Naive thymus-derived CD8-positive, alpha-beta T cell (primary cell): ENCODE data around the gene IKBKG. TPM values are rescaled to one million over a fixed set of nuclear protein-coding genes. Genes with fewer than 3 reads are reported as not detected.
"Not testable (repeated sequence)": the region's sequence is repeated elsewhere in the genome, so short reads cannot be mapped to it uniquely, and the experiment has no call there.

Source experiments
- ATAC-seq, 2 donors: fragments of 150-1000 bp; cut with Tn5 transposase in 1 of 2; sonication (Bioruptor Pico), chemical (Tn5 transposase) in 1 of 2; 1 replicate in 1 of 2; 2 replicates in 1 of 2; pipeline ENCODE4 v1.10.0; 2021; ENCODE audit warnings: mild to moderate bottlenecking in 2 of 2, moderate library complexity in 2 of 2
- POLR2A ChIA-PET: fragments of 350-600 bp; sonication (Branson Sonifier 250); formaldehyde crosslinking; loops from one replicate; lab custom pipeline; 2021; ENCODE audit warnings: antibody characterized with exemption; lab: Charles Lee
- DNase-seq, 10 donors: peaks; one replicate each; pipeline versions ENCODE4 v3.0.0 to v3.0.0-alpha.2; 2020 to 2022
- H3K27ac Mint-ChIP-seq, 10 donors: one replicate each; pipeline ENCODE4 v1.8.0; 2020 to 2022; ENCODE audit warnings: mild to moderate bottlenecking in 10 of 10, mixed read lengths in 10 of 10, moderate library complexity in 4 of 10, inconsistent platforms in 1 of 10
- H3K27me3 Mint-ChIP-seq, 5 donors: one replicate each; pipeline ENCODE4 v1.8.0; 2021 to 2022; ENCODE audit warnings: mixed read lengths in 5 of 5
- H3K36me3 Mint-ChIP-seq, 3 donors: one replicate each; pipeline ENCODE4 v1.8.0; 2020 to 2022; ENCODE audit warnings: mixed read lengths in 3 of 3, mild to moderate bottlenecking in 2 of 3, inconsistent platforms in 1 of 3
- H3K4me1 Mint-ChIP-seq, 4 donors: one replicate each; pipeline ENCODE4 v1.8.0; 2021 to 2022; ENCODE audit warnings: mixed read lengths in 4 of 4
- H3K4me3 Mint-ChIP-seq, 10 donors: one replicate each; pipeline ENCODE4 v1.8.0; 2020 to 2022; ENCODE audit warnings: mild to moderate bottlenecking in 10 of 10, mixed read lengths in 10 of 10, moderate library complexity in 6 of 10, inconsistent platforms in 1 of 10
- H3K9me3 Mint-ChIP-seq, 9 donors: one replicate each; pipeline ENCODE4 v1.8.0; 2020 to 2022; ENCODE audit warnings: mixed read lengths in 9 of 9, mild to moderate bottlenecking in 3 of 9, inconsistent platforms in 1 of 9, moderate library complexity in 1 of 9
- polyA plus RNA-seq, 3 donors: library from polyadenylated mRNA; unstranded; fragments of 300-500 nt; fragmentation: Illumina TruSeq; gene quantifications; one replicate each; pipeline ENCODE4 v1.2.3, GENCODE V29; 2021
- total RNA-seq, 8 experiments: library from RNA in 2 of 8; stranded (reverse) in 2 of 8; gene quantifications; one replicate each; pipeline ENCODE4 v1.2.3 and lab custom pipeline; 2021 to 2026

IKBKG gene
- total and polyA plus RNA-seq, 5 experiments from 2014 or later = 18.4 to 48.2 (median 24.2) TPM

GRCh38 chrX:154542723-154543424 lies 4.5 kb upstream of the IKBKG start:
- Mint-ChIP-seq H3K4me3 (peak overlapping the region; percentile 68 to 86 (median 78)), H3K27me3 (no peaks in the 10 kb centered on the region), H3K4me1 (peaks cover 8 to 48% (median 33%) of the 10 kb centered on the region in 4 donors), H3K9me3 (peaks cover 0 to 2% (median 0%) of the 10 kb centered on the region in 9 donors), H3K36me3 (peaks cover 0 to 15% (median 0%) of the 10 kb centered on the region in 3 donors), H3K27ac (peak overlapping the region; percentile 66 to 92 (median 89))
- peak in 3 of 10 donors; percentile 12 to 26 (median 18) for DNase-seq
- ATAC-seq = no peak
- POLR2A ChIA-PET = interaction anchor here (0.6 to 2.0 kb wide), 16 partner anchors 16 to 819 kb away, joined by 3 to 15 read pairs (median 4); partner anchors contain the start of genes BCAP31, EMD, FAM3A and HCFC1

- POLR2A ChIA-PET = interaction anchor here (1.1 to 1.4 kb wide), 3 partner anchors 9 to 410 kb away, joined by 3 to 4 read pairs (median 4); partner anchors contain the start of gene DKC1
- no peak for ATAC-seq
- no peak for DNase-seq
- no peaks in the 10 kb centered on the region for H3K27me3 Mint-ChIP-seq
- peak overlapping the region in 9 of 10 donors; percentile 15 to 89 (median 67) for H3K27ac Mint-ChIP-seq
- peaks cover 0 to 14% (median 0%) of the 10 kb centered on the region in 3 donors for H3K36me3 Mint-ChIP-seq
- H3K9me3 Mint-ChIP-seq = no peaks in the 10 kb centered on the region
- H3K4me1 Mint-ChIP-seq = peaks cover 21 to 60% (median 48%) of the 10 kb centered on the region in 4 donors
- peak overlapping the region; percentile 65 to 94 (median 74) for H3K4me3 Mint-ChIP-seq
These were observed 1.6 kb upstream of the IKBKG start for GRCh38 chrX:154545673-154546274.

- H3K4me1 Mint-ChIP-seq = peaks cover 21 to 62% (median 52%) of the 10 kb centered on the region in 4 donors
These were observed 821 bp upstream of the IKBKG start, which contains the start of gene G6PD for GRCh38 chrX:154546354-154547244. G6PD (minus strand) TSS chrX:154546846; CDS start chrX:154546155, 691 bp downstream.

DNA sequence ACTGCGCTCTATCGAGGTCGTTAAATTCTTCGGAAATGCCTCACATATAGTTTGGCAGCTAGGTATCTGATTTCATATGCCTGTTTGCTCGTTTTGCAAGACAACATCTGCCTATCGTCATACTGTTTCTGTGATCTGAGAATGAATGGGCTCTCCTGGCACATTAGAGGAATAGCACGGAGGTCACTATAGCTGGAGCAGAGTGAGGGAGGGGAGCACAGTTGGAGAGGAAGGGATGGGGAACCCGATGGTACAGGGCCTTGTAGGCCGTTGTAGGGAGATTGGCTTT lies 552 bp downstream of the IKBKG start:
- Mint-ChIP-seq H3K9me3 (no peaks in the 10 kb centered on the region), H3K4me1 (peaks cover 17 to 54% (median 46%) of the 10 kb centered on the region in 4 donors), H3K27ac (peak overlapping the region; percentile 85 to 98 (median 92)), H3K27me3 (no peaks in the 10 kb centered on the region), H3K36me3 (peaks cover 0 to 22% (median 0%) of the 10 kb centered on the region in 3 donors), H3K4me3 (peak overlapping the region; percentile 82 to 98 (median 92))
- POLR2A ChIA-PET = interaction anchor here (0.8 to 1.5 kb wide), 7 partner anchors 57 to 754 kb away, joined by 3 to 6 read pairs (median 3); partner anchors contain the start of genes IDH3G, RPL10, SLC10A3 and SSR4
- DNase-seq = no peak
- ATAC-seq = no peak

More at GRCh38 chrX:154546354-154547244, 821 bp upstream of the IKBKG start, which contains the start of gene G6PD:
- no peaks in the 10 kb centered on the region for H3K9me3 Mint-ChIP-seq
- DNase-seq (peak in 9 of 10 donors; percentile 68 to 93 (median 85)), ATAC-seq (peak; percentile 64 to 66)
- POLR2A ChIA-PET = interaction anchor here (0.9 to 1.5 kb wide), 9 partner anchors 10 to 575 kb away, joined by 3 to 6 read pairs (median 3); partner anchors contain the start of genes ATP6AP1, DKC1, HCFC1 and RPL10
- peaks cover 0 to 15% (median 0%) of the 10 kb centered on the region in 3 donors for H3K36me3 Mint-ChIP-seq
- H3K27me3 Mint-ChIP-seq = no peaks in the 10 kb centered on the region
- H3K27ac Mint-ChIP-seq = peak within 1 kb of the TSS; percentile 85 to 98 (median 92)
- peak within 1 kb of the TSS; percentile 82 to 98 (median 92) for H3K4me3 Mint-ChIP-seq

DNA sequence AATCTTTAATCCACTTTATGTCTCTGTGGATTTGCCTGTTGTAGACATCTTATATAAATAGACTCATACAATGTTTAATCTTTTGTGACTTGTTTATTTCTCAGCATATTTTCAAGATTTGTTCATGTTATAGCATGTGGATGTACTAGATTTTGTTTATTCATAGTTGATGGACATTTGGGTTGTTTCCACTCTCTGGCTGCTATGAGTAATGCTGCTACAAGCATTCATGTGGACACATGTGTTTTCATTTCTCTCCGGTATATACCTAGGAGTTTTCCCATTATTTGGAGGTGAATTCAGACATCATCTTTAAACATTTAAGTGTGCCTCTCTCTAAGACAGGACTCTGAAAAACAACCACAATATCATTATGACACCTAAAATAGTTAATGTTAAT lies 2.3 kb downstream of the IKBKG start:
- H3K9me3 Mint-ChIP-seq = no peaks in the 10 kb centered on the region
- no peaks in the 10 kb centered on the region for H3K27me3 Mint-ChIP-seq
- DNase-seq = no peak
- peak overlapping the region in 9 of 10 donors; percentile 17 to 76 (median 64) for H3K4me3 Mint-ChIP-seq
- peaks cover 0 to 35% (median 0%) of the 10 kb centered on the region in 3 donors for H3K36me3 Mint-ChIP-seq
- no peak for ATAC-seq
- peak overlapping the region in 8 of 10 donors; percentile 14 to 79 (median 46) for H3K27ac Mint-ChIP-seq
- peaks cover 17 to 50% (median 42%) of the 10 kb centered on the region in 4 donors for H3K4me1 Mint-ChIP-seq
- POLR2A ChIA-PET = no interaction called here

- POLR2A ChIA-PET, DNase-seq, H3K9me3 Mint-ChIP-seq, ATAC-seq, H3K27me3 Mint-ChIP-seq: not testable (repeated sequence)
- Mint-ChIP-seq H3K27ac (peak overlapping the region in 1 of 10 donors; percentile 33), H3K36me3 (peaks cover 0 to 43% (median 0%) of the 10 kb centered on the region in 3 donors), H3K4me1 (peaks cover 15 to 43% (median 37%) of the 10 kb centered on the region in 4 donors), H3K4me3 (peak overlapping the region in 1 of 10 donors; percentile 19)
These were observed 4.8 kb downstream of the IKBKG start for GRCh38 chrX:154552112-154552806.

DNA sequence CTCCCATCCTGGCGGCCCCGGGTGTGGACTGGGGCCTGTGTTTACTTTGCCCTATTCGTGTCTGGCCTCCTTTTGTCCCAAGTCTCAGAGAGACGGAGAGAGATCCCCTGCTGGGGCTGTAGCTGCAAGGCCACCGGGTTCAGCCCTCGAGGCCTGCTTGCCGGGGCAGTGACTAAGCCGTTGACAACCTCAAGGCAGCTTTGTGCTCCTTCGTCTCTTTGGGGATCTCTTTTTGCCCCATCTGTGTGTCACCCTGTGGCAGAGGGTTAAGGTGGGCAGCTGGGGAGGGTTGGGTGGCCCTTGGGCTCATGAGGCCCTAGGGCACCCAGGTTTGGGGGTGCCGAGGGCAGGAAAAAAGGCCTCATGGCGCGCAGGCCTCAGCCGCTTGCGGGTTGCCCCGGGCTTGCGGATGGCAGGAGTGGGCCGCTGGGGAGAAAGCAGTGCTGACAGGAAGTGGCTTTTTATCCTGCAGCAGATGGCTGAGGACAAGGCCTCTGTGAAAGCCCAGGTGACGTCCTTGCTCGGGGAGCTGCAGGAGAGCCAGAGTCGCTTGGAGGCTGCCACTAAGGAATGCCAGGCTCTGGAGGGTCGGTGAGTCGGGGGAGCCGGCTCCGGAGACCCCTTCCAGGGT lies 10.8 kb downstream of the IKBKG start:
- DNase-seq, H3K4me3 Mint-ChIP-seq, H3K9me3 Mint-ChIP-seq, POLR2A ChIA-PET, H3K27me3 Mint-ChIP-seq, H3K27ac Mint-ChIP-seq: not testable (repeated sequence)
- Mint-ChIP-seq H3K4me1 (peaks cover 0 to 11% (median 3%) of the 10 kb centered on the region in 4 donors), H3K36me3 (peaks cover 0 to 19% (median 0%) of the 10 kb centered on the region in 3 donors)
- ATAC-seq = peak; percentile 76 to 83

DNA sequence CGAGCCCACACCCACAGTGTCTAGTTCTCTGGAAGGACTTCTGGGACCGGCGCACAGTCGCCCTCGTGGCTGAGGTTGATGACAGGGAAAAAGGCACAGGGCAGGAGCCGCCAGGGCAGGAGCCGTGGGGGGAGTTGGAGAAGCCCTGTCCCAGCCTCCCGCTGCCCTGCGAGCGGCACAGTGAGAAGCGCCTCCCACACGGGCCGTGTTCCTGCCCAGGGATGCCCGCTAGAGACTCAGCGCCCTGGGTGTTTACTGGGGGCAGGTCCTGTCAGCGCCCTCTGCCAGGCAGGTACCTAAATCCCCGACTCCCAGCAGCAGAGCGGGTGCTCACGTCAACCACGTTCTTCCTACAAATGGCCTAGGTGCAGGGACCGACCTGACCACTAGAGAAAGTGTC lies 11.5 kb downstream of the IKBKG start:
- H3K27ac Mint-ChIP-seq, H3K9me3 Mint-ChIP-seq, H3K27me3 Mint-ChIP-seq, H3K4me3 Mint-ChIP-seq, POLR2A ChIA-PET, H3K4me1 Mint-ChIP-seq, DNase-seq, ATAC-seq: not testable (repeated sequence)
- peaks cover 0 to 15% (median 0%) of the 10 kb centered on the region in 3 donors for H3K36me3 Mint-ChIP-seq

DNA sequence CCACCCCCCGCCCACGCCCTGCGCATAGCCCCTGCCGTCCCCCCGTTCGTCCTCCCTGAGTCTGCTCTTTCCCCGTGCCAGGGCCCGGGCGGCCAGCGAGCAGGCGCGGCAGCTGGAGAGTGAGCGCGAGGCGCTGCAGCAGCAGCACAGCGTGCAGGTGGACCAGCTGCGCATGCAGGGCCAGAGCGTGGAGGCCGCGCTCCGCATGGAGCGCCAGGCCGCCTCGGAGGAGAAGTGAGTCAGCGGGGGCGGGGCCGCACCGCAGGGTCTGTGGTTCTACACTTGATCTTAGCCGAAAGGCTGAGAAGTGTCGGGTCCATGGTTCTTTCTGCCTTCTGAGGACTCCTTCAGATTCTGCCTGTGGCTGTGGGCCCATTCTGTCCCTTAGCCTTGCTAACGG lies 12.9 kb downstream of the IKBKG start:
- H3K9me3 Mint-ChIP-seq, H3K27ac Mint-ChIP-seq, POLR2A ChIA-PET, H3K4me1 Mint-ChIP-seq, H3K27me3 Mint-ChIP-seq, DNase-seq, H3K4me3 Mint-ChIP-seq, H3K36me3 Mint-ChIP-seq, ATAC-seq: not testable (repeated sequence)

DNA sequence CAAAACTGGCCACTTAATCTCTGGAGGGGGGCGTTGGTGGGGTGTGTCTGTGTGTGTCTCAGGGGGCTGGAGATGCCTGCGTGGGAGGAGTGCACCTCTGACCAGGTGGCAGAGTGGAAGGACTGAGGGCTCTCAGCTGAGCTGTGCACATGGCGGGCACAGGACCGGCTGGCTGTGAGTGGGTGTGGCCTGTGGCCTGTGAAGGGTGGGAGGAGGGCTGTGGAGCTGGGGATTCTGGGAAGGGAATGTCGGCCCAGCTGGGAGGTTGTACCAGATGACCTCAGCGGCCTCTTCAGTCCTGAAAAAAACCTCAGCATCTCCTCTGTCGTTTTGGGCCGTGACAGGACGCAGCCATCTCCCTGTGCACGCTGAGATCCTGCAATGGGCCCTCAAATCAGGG lies 14.9 kb downstream of the IKBKG start:
- H3K4me3 Mint-ChIP-seq, DNase-seq, H3K36me3 Mint-ChIP-seq, ATAC-seq, H3K9me3 Mint-ChIP-seq, H3K4me1 Mint-ChIP-seq, H3K27me3 Mint-ChIP-seq, H3K27ac Mint-ChIP-seq, POLR2A ChIA-PET: not testable (repeated sequence)

GRCh38 chrX:154570361-154570760 lies 22.9 kb downstream of the IKBKG start:
- H3K36me3 Mint-ChIP-seq, H3K27me3 Mint-ChIP-seq, H3K27ac Mint-ChIP-seq, H3K9me3 Mint-ChIP-seq, POLR2A ChIA-PET, H3K4me3 Mint-ChIP-seq, DNase-seq, H3K4me1 Mint-ChIP-seq, ATAC-seq: not testable (repeated sequence)
